Endothelial cell of umbilical vein (primary cell): Measurements from ENCODE around the gene ATOH7. TPM values are rescaled to one million over a fixed set of nuclear protein-coding genes. Genes with fewer than 3 reads are reported as not detected.
"Not testable (repeated sequence)": the region's sequence is repeated elsewhere in the genome, so short reads cannot be mapped to it uniquely, and the experiment has no call there.

Experiments
- BruUV-seq: library from RNA; stranded (reverse); fragments of 400-500 nt; replicated peaks from 2 replicates; lab custom pipeline; 2021; lab: Mats Ljungman, UMichigan
- CTCF ChIA-PET: fragments of 300-600, 350-600 bp; sonication (Branson Sonifier 250); formaldehyde crosslinking; loops from one replicate; lab custom pipeline; 2021; ENCODE audit warnings: antibody characterized with exemption, inconsistent platforms; lab: Charles Lee
- POLR2A ChIA-PET: fragments of 300-600, 350-600 bp; sonication (Branson Sonifier 250); formaldehyde crosslinking; loops from one replicate; lab custom pipeline; 2021; ENCODE audit warnings: antibody characterized with exemption, inconsistent platforms; lab: Charles Lee
- DNase-seq: peaks from one replicate; pipeline ENCODE4 v3.0.0-alpha.2; 2011; ENCODE audit warnings: low read depth, low spot score
- FAIRE-seq: peaks from 2 replicates; lab custom pipeline; 2011; peaks lifted over from hg19 to GRCh38; lab: Jason Lieb, UNC
- H2AFZ ChIP-seq: 2 replicates; pipeline ENCODE4 v1.6.0; 2012; ENCODE audit warnings: low read depth, low read length, control low read depth, inconsistent platforms
- H3K27ac ChIP-seq: 2 replicates; pipeline ENCODE4 v1.5.1; 2011; ENCODE audit warnings: low read depth, mild to moderate bottlenecking, control low read depth, low read length, moderate library complexity; ENCODE audit not compliant: insufficient read depth
- H3K27me3 ChIP-seq, 2 experiments: 2 replicates each; pipeline versions ENCODE4 v1.6.0 to v1.6.1; 2011; ENCODE audit warnings: low read length in 2 of 2, mixed read lengths in 1 of 2; ENCODE audit not compliant: control insufficient read depth in 2 of 2, insufficient read depth in 2 of 2
- H3K36me3 ChIP-seq, 2 experiments: 2 replicates in 1 of 2; 3 replicates in 1 of 2; pipeline ENCODE4 v1.5.1; 2011; ENCODE audit warnings: low read length in 2 of 2, mild to moderate bottlenecking in 1 of 2, moderate library complexity in 1 of 2; ENCODE audit not compliant: control insufficient read depth in 2 of 2, insufficient read depth in 2 of 2; ENCODE audit errors: extremely low read depth in 1 of 2
- H3K4me1 ChIP-seq: 3 replicates; pipeline ENCODE4 v1.5.1; 2011; ENCODE audit warnings: mild to moderate bottlenecking, low read length; ENCODE audit not compliant: control insufficient read depth, insufficient read depth; ENCODE audit errors: extremely low read depth
- H3K4me2 ChIP-seq: 2 replicates; pipeline ENCODE4 v1.6.1; 2011; ENCODE audit warnings: low read length, control low read depth, mixed read lengths; ENCODE audit not compliant: insufficient read depth
- H3K4me3 ChIP-seq, 3 experiments: fragments of 200-600 bp in 1 of 3; sonication (generic), shearing (Covaris generic) in 1 of 3; replicated peaks in 1 of 3; 2 replicates each; pipeline ENCODE4 v1.5.1; 2011 to 2016; ENCODE audit warnings: control low read depth in 3 of 3, low read length in 3 of 3, mild to moderate bottlenecking in 2 of 3, inconsistent platforms in 1 of 3, low read depth in 1 of 3, moderate library complexity in 1 of 3; ENCODE audit not compliant: insufficient read depth in 1 of 3
- H3K79me2 ChIP-seq: 2 replicates; pipeline ENCODE4 v1.6.0; 2012; ENCODE audit warnings: low read length, inconsistent platforms; ENCODE audit not compliant: control insufficient read depth, insufficient read depth
- H3K9ac ChIP-seq: replicated peaks from 2 replicates; pipeline ENCODE3; 2011; ENCODE audit warnings: low read length, control low read depth; ENCODE audit not compliant: insufficient read depth; ENCODE audit errors: extremely low read depth
- H3K9me1 ChIP-seq: replicated peaks from 3 replicates; pipeline ENCODE4 v1.6.0; 2011; ENCODE audit warnings: mild to moderate bottlenecking, low read length; ENCODE audit not compliant: control insufficient read depth, insufficient read depth; ENCODE audit errors: extremely low read depth
- H3K9me3 ChIP-seq: replicated peaks from 2 replicates; pipeline ENCODE4 v1.5.1; 2012; ENCODE audit warnings: low read length, inconsistent platforms; ENCODE audit not compliant: control insufficient read depth, insufficient read depth
- H4K20me1 ChIP-seq: replicated peaks from 2 replicates; pipeline ENCODE3; 2011; ENCODE audit warnings: mild to moderate bottlenecking, low read length; ENCODE audit not compliant: control insufficient read depth, insufficient read depth; ENCODE audit errors: extremely low read depth
- EZH2 ChIP-seq: IDR thresholded peaks from 2 replicates; pipeline ENCODE4 v1.6.1; 2012; ENCODE audit warnings: borderline replicate concordance, low read depth, mild to moderate bottlenecking, moderate library complexity, low read length, inconsistent platforms; ENCODE audit not compliant: severe bottlenecking
- FOS ChIP-seq: IDR thresholded peaks from 2 replicates; pipeline ENCODE4 v1.6.1; 2011; ENCODE audit warnings: mild to moderate bottlenecking, low read length, moderate library complexity, borderline replicate concordance; ENCODE audit not compliant: insufficient read depth
- GATA2 ChIP-seq: IDR thresholded peaks from 2 replicates; pipeline ENCODE4 v1.7.0; 2011; ENCODE audit warnings: low read depth, mild to moderate bottlenecking, moderate library complexity, mixed read lengths, low read length; ENCODE audit not compliant: insufficient read length, insufficient read depth
- JUN ChIP-seq: IDR thresholded peaks from 2 replicates; pipeline ENCODE4 v1.6.1; 2011; ENCODE audit warnings: borderline replicate concordance, low read depth; ENCODE audit not compliant: insufficient read length, insufficient read depth
- MYC ChIP-seq: IDR thresholded peaks from one replicate; pipeline ENCODE4 v1.6.1; 2011; ENCODE audit warnings: mild to moderate bottlenecking, low read depth, low read length
- POLR2A ChIP-seq: IDR thresholded peaks from 2 replicates; pipeline ENCODE4 v1.6.1; 2012; ENCODE audit warnings: low read depth, mild to moderate bottlenecking, control low read depth, low read length
- POLR2AphosphoS5 ChIP-seq: IDR thresholded peaks from 2 replicates; pipeline ENCODE4 v1.6.1; 2012; ENCODE audit warnings: low read depth, mild to moderate bottlenecking, control low read depth, low read length, moderate library complexity; ENCODE audit not compliant: insufficient read depth
- dilution Hi-C: fragments of 300-500 bp; cut with MboI; formaldehyde crosslinking; loops from one replicate; pipeline ENCODE4 v1.15.0; 2019; ENCODE audit warnings: low sequenced_read_pairs; ENCODE audit not compliant: extremely low pct_ligation_motif_present
- intact Hi-C: fragments of 100-400 bp; cut with micrococcal nuclease; formaldehyde crosslinking; loops from one replicate; pipeline ENCODE4 v1.10.0; 2022
- polyA plus RNA-seq, 4 experiments: library from polyadenylated mRNA; depleted of rRNA in 3 of 4; stranded (reverse) in 3 of 4; unstranded in 1 of 4; fragments of >200 nt; gene quantifications; 2 replicates each; pipeline versions ENCODE4 v1.2.1 to v1.2.3, GENCODE V29; 2011 to 2012; ENCODE audit warnings: missing spikeins in 1 of 4
- total RNA-seq: library from RNA; stranded (reverse); gene quantifications from 2 replicates; pipeline ENCODE4 v1.2.3, GENCODE V29; 2021
- TF ChIP-seq, protein P1 (sequence below): IDR thresholded peaks from 2 replicates; pipeline ENCODE4 v1.6.1; 2011; ENCODE audit not compliant: insufficient read depth, insufficient read length
- TF ChIP-seq, protein P2 (sequence below), 2 donors: IDR thresholded peaks; 1 replicate in 1 of 2; 2 replicates in 1 of 2; pipeline ENCODE4 v1.5.1; 2011; ENCODE audit warnings: low read length in 2 of 2, mild to moderate bottlenecking in 2 of 2, moderate library complexity in 2 of 2, control low read depth in 1 of 2, inconsistent platforms in 1 of 2, low read depth in 1 of 2; ENCODE audit not compliant: insufficient read depth in 1 of 2; ENCODE audit errors: extremely low read depth in 1 of 2

ATOH7 gene
- total and polyA plus RNA-seq, 2 donors (not counting 3 experiments of a cell fraction or from before 2014, with no cell fraction given): not detected

DNA sequence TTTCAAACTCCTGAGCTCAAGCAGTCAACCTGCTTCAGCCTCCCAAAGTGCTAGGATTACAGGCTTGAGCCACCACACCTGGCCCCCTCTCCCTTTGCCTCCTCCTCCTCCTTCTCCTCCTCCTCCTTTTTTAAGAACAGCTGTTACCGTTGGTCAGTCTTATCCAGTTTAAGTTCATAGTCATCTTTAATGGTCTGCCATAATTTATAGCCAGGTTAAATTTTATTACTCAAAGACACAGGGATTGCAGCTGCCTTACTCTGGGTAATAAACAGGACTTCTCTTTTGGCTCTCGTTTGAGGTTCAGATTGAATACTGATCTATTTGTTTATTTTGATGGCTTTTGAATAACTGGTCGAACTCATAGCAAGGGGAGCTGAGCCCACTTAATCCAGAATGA, 35.2 kb downstream of the ATOH7 start:
- Histone ChIP-seq H3K9me1 (no peaks in the 10 kb centered on the region), H3K9ac (no peak overlapping the region), H3K9me3 (no peaks in the 10 kb centered on the region), H2AFZ (no peak overlapping the region), H3K27me3 (peaks cover 2 to 3% of the 10 kb centered on the region in 2 experiments), H3K79me2 (no peaks in the 10 kb centered on the region), H3K4me2 (no peak overlapping the region), H3K4me1 (no peaks in the 10 kb centered on the region), H3K4me3 (no peak overlapping the region), H3K27ac (no peak overlapping the region), H4K20me1 (no peaks in the 10 kb centered on the region), H3K36me3 (no peaks in the 10 kb centered on the region)
- no TSS peak for BruUV-seq
- CTCF ChIA-PET: interaction anchor here (0.6 to 1.7 kb wide), 5 partner anchors 11 to 341 kb away, joined by 3 to 10 read pairs (median 4); no protein-coding TSS in a partner anchor
- no peak for DNase-seq
- intact Hi-C loops: no loop called here
- dilution Hi-C loops: no loop called here
- no peak for FAIRE-seq
- no peak for TF ChIP-seq POLR2A
- TF ChIP-seq, protein P1, sequence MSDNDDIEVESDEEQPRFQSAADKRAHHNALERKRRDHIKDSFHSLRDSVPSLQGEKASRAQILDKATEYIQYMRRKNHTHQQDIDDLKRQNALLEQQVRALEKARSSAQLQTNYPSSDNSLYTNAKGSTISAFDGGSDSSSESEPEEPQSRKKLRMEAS: no peak
- TF ChIP-seq GATA2: no peak
- no peak for TF ChIP-seq EZH2
- no peak for TF ChIP-seq JUN
- no peak for TF ChIP-seq MYC
- TF ChIP-seq, protein P2, sequence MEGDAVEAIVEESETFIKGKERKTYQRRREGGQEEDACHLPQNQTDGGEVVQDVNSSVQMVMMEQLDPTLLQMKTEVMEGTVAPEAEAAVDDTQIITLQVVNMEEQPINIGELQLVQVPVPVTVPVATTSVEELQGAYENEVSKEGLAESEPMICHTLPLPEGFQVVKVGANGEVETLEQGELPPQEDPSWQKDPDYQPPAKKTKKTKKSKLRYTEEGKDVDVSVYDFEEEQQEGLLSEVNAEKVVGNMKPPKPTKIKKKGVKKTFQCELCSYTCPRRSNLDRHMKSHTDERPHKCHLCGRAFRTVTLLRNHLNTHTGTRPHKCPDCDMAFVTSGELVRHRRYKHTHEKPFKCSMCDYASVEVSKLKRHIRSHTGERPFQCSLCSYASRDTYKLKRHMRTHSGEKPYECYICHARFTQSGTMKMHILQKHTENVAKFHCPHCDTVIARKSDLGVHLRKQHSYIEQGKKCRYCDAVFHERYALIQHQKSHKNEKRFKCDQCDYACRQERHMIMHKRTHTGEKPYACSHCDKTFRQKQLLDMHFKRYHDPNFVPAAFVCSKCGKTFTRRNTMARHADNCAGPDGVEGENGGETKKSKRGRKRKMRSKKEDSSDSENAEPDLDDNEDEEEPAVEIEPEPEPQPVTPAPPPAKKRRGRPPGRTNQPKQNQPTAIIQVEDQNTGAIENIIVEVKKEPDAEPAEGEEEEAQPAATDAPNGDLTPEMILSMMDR (IDR thresholded peaks at IDR 0.05; ENCODE audit: extremely low read depth in 1 of 2, insufficient read depth in 1 of 2, low read depth in 1 of 2, low read length in 2 of 2): no peak
- no peak for TF ChIP-seq FOS
- TF ChIP-seq POLR2AphosphoS5: no peak
- POLR2A ChIA-PET: no interaction called here

DNA sequence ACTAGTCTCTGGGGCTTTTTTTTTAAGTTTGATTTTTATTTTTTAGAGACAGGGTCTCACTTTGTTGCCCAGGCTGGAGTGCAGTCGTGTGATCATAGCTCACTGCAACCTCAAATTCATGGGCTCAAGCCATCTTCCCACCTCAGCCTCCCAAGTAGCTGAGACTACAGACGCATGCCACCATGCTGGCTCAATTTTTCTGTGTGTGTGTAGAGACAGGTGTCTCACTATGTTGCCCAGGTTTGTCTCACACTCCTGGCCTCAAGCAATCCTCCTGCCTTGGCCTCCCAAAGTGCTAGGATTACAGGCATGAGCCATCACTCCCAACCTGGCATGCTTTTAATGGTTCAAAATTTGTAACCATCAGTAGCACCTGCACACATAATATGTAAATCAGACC, 36.1 kb downstream of the ATOH7 start:
- H3K4me3 ChIP-seq, H3K9me3 ChIP-seq, H3K9me1 ChIP-seq, BruUV-seq, POLR2A ChIA-PET, H3K4me1 ChIP-seq, dilution Hi-C loops, H3K9ac ChIP-seq, H4K20me1 ChIP-seq, H3K27me3 ChIP-seq, FAIRE-seq, intact Hi-C loops, H3K36me3 ChIP-seq, H3K79me2 ChIP-seq, H3K4me2 ChIP-seq, DNase-seq, H3K27ac ChIP-seq, H2AFZ ChIP-seq: not testable (repeated sequence)
- CTCF ChIA-PET: interaction anchor here (1.5 to 1.7 kb wide), 3 partner anchors 11 to 107 kb away, joined by 3 to 10 read pairs (median 6); no protein-coding TSS in a partner anchor
